CD14-positive monocyte (primary cell): ENCODE data around the gene SUSD4. TPM values are rescaled to one million over a fixed set of nuclear protein-coding genes. Genes with fewer than 3 reads are reported as not detected.

ENCODE experiments used
- DNase-seq, 3 donors: peaks; one replicate each; pipeline ENCODE4 v3.0.0-alpha.2; 2011 to 2022
- H2AFZ ChIP-seq: 2 replicates; pipeline ENCODE4 v1.6.0; 2012; ENCODE audit warnings: mild to moderate bottlenecking, low read depth, low read length, inconsistent platforms; ENCODE audit not compliant: insufficient read depth, poor library complexity, severe bottlenecking
- H3K27ac ChIP-seq, 2 donors: 1 replicate in 1 of 2; 2 replicates in 1 of 2; pipeline ENCODE4 v1.5.1; 2012 to 2013; ENCODE audit warnings: low read length in 2 of 2, control low read depth in 1 of 2, inconsistent platforms in 1 of 2, low read depth in 1 of 2, mild to moderate bottlenecking in 1 of 2
- H3K27me3 ChIP-seq, 2 donors: one replicate each; pipeline versions ENCODE4 v1.6.0 to v1.6.1; 2011 to 2013; ENCODE audit warnings: low read length in 2 of 2; ENCODE audit not compliant: control insufficient read depth in 2 of 2, insufficient read depth in 2 of 2
- H3K36me3 ChIP-seq, 2 donors: replicated peaks in 1 of 2; 1 replicate in 1 of 2; 2 replicates in 1 of 2; pipeline versions ENCODE4 v1.5.1 to v1.6.1; 2012 to 2013; ENCODE audit warnings: low read length in 2 of 2, control low read depth in 1 of 2, inconsistent platforms in 1 of 2, mild to moderate bottlenecking in 1 of 2; ENCODE audit not compliant: insufficient read depth in 2 of 2, control insufficient read depth in 1 of 2
- H3K4me1 ChIP-seq, 2 donors: 1 replicate in 1 of 2; 2 replicates in 1 of 2; pipeline versions ENCODE4 v1.5.1 to v1.6.1; 2012 to 2013; ENCODE audit warnings: low read length in 2 of 2, control low read depth in 1 of 2, inconsistent platforms in 1 of 2, mild to moderate bottlenecking in 1 of 2, moderate library complexity in 1 of 2; ENCODE audit not compliant: insufficient read depth in 2 of 2, control insufficient read depth in 1 of 2
- H3K4me2 ChIP-seq: replicated peaks from 2 replicates; pipeline ENCODE3; 2012; ENCODE audit warnings: low read length, moderate library complexity, mild to moderate bottlenecking; ENCODE audit not compliant: poor library complexity, severe bottlenecking; ENCODE audit errors: extremely low read depth
- H3K4me3 ChIP-seq, 3 experiments: fragments of 200-600 bp in 1 of 3; sonication (generic) in 1 of 3; replicated peaks in 1 of 3; 1 replicate in 2 of 3; 2 replicates in 1 of 3; pipeline ENCODE4 v1.5.1; 2011 to 2013; ENCODE audit warnings: low read length in 3 of 3, mild to moderate bottlenecking in 3 of 3, control low read depth in 2 of 3, low read depth in 2 of 3, inconsistent platforms in 1 of 3, moderate library complexity in 1 of 3
- H3K79me2 ChIP-seq: 2 replicates; pipeline ENCODE4 v1.6.0; 2012; ENCODE audit warnings: mild to moderate bottlenecking, control low read depth, inconsistent platforms, low read length, moderate library complexity; ENCODE audit not compliant: insufficient read depth
- H3K9ac ChIP-seq: 2 replicates; pipeline ENCODE4 v1.6.0; 2017; ENCODE audit warnings: low read length, mild to moderate bottlenecking; ENCODE audit not compliant: insufficient read depth, poor library complexity, severe bottlenecking
- H3K9me3 ChIP-seq, 2 donors: replicated peaks in 1 of 2; 1 replicate in 1 of 2; 2 replicates in 1 of 2; pipeline versions ENCODE4 v1.5.1 to v1.6.1; 2012 to 2013; ENCODE audit warnings: low read length in 2 of 2, control low read depth in 1 of 2; ENCODE audit not compliant: control insufficient read depth in 1 of 2, insufficient read depth in 1 of 2
- H4K20me1 ChIP-seq: 2 replicates; pipeline ENCODE4 v1.6.0; 2012; ENCODE audit warnings: mild to moderate bottlenecking, low read length, control low read depth, moderate library complexity; ENCODE audit not compliant: insufficient read depth
- H3K27ac Mint-ChIP-seq, 7 donors: one replicate each; pipeline ENCODE4 v1.8.0; 2020; ENCODE audit warnings: mild to moderate bottlenecking in 7 of 7, mixed read lengths in 7 of 7, moderate library complexity in 6 of 7, inconsistent platforms in 2 of 7
- H3K27me3 Mint-ChIP-seq, 3 donors: one replicate each; pipeline ENCODE4 v1.8.0; 2021 to 2022; ENCODE audit warnings: low read depth in 3 of 3, mild to moderate bottlenecking in 3 of 3, mixed read lengths in 3 of 3, moderate library complexity in 3 of 3, inconsistent platforms in 1 of 3
- H3K36me3 Mint-ChIP-seq, 2 donors: one replicate each; pipeline ENCODE4 v1.8.0; 2020; ENCODE audit warnings: mixed read lengths in 2 of 2, inconsistent platforms in 1 of 2, mild to moderate bottlenecking in 1 of 2
- H3K4me1 Mint-ChIP-seq: one replicate; pipeline ENCODE4 v1.8.0; 2020; ENCODE audit warnings: mild to moderate bottlenecking, mixed read lengths
- H3K4me3 Mint-ChIP-seq, 2 donors: one replicate each; pipeline ENCODE4 v1.8.0; 2020; ENCODE audit warnings: mild to moderate bottlenecking in 2 of 2, mixed read lengths in 2 of 2, moderate library complexity in 1 of 2
- H3K9me3 Mint-ChIP-seq, 7 donors: one replicate each; pipeline ENCODE4 v1.8.0; 2020 to 2022; ENCODE audit warnings: mixed read lengths in 7 of 7, mild to moderate bottlenecking in 6 of 7, moderate library complexity in 6 of 7, inconsistent platforms in 2 of 7
- WGBS: methylation state at CpG from one replicate; pipeline ENCODE4 v1.1.5; 2013; ENCODE audit warnings: missing lambda C conversion rate; ENCODE audit not compliant: insufficient coverage; 5-methylcytosine and 5-hydroxymethylcytosine counted together
- intact Hi-C, 2 donors: fragments of 100-400 bp; cut with micrococcal nuclease; formaldehyde crosslinking; loops; one replicate each; pipeline versions ENCODE4 v1.15.0 to v1.15.1; 2023
- polyA plus RNA-seq, 3 donors: library from polyadenylated mRNA; depleted of rRNA in 1 of 3; unstranded in 2 of 3; stranded (reverse) in 1 of 3; fragments of 300-500 nt in 2 of 3; fragments of >200 nt in 1 of 3; fragmentation: Illumina TruSeq in 2 of 3; gene quantifications; 1 replicate in 2 of 3; 2 replicates in 1 of 3; pipeline ENCODE4 v1.2.3, GENCODE V29; 2012 to 2021
- TF ChIP-seq, protein P1 (sequence below): fragments of 200-600 bp; IDR thresholded peaks from one replicate; pipeline ENCODE4 v1.8.0; 2022; ENCODE audit warnings: antibody characterized with exemption, mild to moderate bottlenecking

SUSD4 gene
- polyA plus RNA-seq, 3 donors, result 0.34 to 0.92 (median 0.50) TPM

DNA sequence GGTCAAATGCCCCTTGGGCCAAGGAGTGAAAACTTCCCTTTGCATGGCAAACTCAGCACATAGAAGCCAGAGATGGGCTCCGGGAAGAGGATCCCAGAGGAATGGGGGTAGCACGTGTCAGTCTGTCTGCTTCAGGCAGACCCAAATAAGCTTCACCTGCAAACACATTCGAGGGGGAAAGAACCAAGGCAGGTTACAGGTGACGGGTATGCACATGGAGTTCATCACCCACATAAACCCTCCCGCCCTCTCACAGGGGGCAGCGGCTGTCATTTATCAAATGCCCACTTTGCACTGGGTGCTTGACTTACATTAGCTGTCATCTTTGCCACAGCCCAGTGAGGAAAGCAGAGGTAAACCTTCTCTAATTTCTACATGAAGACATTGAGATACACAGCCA, 147.9 kb downstream of the SUSD4 start:
- Histone ChIP-seq H3K4me3 (no peak overlapping the region), H3K9ac (no peak overlapping the region), H3K4me2 (no peak overlapping the region), H2AFZ (no peak overlapping the region), H3K36me3 (no peaks in the 10 kb centered on the region), H3K9me3 (peaks cover 0 to 11% of the 10 kb centered on the region in 2 donors), H3K4me1 (no peaks in the 10 kb centered on the region), H3K79me2 (no peaks in the 10 kb centered on the region), H4K20me1 (no peaks in the 10 kb centered on the region), H3K27me3 (no peaks in the 10 kb centered on the region), H3K27ac (no peak overlapping the region)
- H3K36me3 Mint-ChIP-seq, result no peaks in the 10 kb centered on the region
- no peak overlapping the region for H3K4me3 Mint-ChIP-seq
- no peak overlapping the region for H3K27ac Mint-ChIP-seq
- TF ChIP-seq, protein P1, sequence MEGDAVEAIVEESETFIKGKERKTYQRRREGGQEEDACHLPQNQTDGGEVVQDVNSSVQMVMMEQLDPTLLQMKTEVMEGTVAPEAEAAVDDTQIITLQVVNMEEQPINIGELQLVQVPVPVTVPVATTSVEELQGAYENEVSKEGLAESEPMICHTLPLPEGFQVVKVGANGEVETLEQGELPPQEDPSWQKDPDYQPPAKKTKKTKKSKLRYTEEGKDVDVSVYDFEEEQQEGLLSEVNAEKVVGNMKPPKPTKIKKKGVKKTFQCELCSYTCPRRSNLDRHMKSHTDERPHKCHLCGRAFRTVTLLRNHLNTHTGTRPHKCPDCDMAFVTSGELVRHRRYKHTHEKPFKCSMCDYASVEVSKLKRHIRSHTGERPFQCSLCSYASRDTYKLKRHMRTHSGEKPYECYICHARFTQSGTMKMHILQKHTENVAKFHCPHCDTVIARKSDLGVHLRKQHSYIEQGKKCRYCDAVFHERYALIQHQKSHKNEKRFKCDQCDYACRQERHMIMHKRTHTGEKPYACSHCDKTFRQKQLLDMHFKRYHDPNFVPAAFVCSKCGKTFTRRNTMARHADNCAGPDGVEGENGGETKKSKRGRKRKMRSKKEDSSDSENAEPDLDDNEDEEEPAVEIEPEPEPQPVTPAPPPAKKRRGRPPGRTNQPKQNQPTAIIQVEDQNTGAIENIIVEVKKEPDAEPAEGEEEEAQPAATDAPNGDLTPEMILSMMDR, result no peak
- peaks cover 13 to 17% (median 15%) of the 10 kb centered on the region in 7 donors for H3K9me3 Mint-ChIP-seq
- intact Hi-C loops, result no loop called here
- peaks cover 0 to 4% (median 4%) of the 10 kb centered on the region in 3 donors for H3K27me3 Mint-ChIP-seq
- WGBS, result no CpG with 5 or more reads among the region's 6 CpGs
- H3K4me1 Mint-ChIP-seq, result peaks cover 3% of the 10 kb centered on the region
- no peak for DNase-seq

DNA sequence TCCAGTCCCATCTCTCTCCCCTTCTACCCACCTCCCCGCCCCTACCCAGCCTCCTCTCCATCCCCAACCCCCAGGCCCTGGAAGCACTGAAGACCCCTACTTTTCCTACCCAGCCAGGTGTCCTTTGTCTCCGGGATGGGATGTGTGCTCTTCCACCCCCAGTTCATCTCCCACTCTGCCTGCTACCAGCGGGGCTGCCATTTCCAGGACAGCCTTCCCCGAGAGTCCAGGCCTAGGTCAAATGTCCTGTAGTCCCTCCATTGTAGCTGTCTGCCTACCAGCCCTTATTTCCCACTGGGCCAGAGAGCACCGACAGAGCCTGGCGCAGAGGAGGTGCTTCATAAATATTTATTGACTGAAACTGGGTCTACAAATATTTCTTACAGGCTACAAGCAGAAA, 148.9 kb downstream of the SUSD4 start:
- DNase-seq, result no peak
- Histone ChIP-seq H4K20me1 (no peaks in the 10 kb centered on the region), H3K36me3 (no peaks in the 10 kb centered on the region), H3K4me3 (no peak overlapping the region), H3K27me3 (no peaks in the 10 kb centered on the region), H3K4me2 (no peak overlapping the region), H3K9me3 (peaks cover 0 to 11% of the 10 kb centered on the region in 2 donors), H3K27ac (no peak overlapping the region), H3K9ac (no peak overlapping the region), H3K4me1 (no peaks in the 10 kb centered on the region), H2AFZ (no peak overlapping the region), H3K79me2 (no peaks in the 10 kb centered on the region)
- peak overlapping the region in 1 of 7 donors; percentile 31 for H3K27ac Mint-ChIP-seq
- intact Hi-C loops, result no loop called here
- peaks cover 0 to 3% (median 3%) of the 10 kb centered on the region in 3 donors for H3K27me3 Mint-ChIP-seq
- peaks cover 6% of the 10 kb centered on the region for H3K4me1 Mint-ChIP-seq
- WGBS, result 97% methylated on average over 4 of the region's 6 CpGs
- H3K36me3 Mint-ChIP-seq, result no peaks in the 10 kb centered on the region
- H3K9me3 Mint-ChIP-seq, result peaks cover 12 to 17% (median 15%) of the 10 kb centered on the region in 7 donors
- TF ChIP-seq, protein P1, result no peak
- H3K4me3 Mint-ChIP-seq, result no peak overlapping the region
